HG02678 (cell line): ENCODE results near the gene CFAP251.

Source experiments
- ATAC-seq: cut with Tn5 transposase; IDR thresholded peaks from one replicate; pipeline ENCODE4 v1.9.1; 2021; ENCODE audit warnings: mild to moderate bottlenecking, moderate library complexity; ENCODE audit not compliant: unreplicated experiment

The CFAP251 gene

DNA sequence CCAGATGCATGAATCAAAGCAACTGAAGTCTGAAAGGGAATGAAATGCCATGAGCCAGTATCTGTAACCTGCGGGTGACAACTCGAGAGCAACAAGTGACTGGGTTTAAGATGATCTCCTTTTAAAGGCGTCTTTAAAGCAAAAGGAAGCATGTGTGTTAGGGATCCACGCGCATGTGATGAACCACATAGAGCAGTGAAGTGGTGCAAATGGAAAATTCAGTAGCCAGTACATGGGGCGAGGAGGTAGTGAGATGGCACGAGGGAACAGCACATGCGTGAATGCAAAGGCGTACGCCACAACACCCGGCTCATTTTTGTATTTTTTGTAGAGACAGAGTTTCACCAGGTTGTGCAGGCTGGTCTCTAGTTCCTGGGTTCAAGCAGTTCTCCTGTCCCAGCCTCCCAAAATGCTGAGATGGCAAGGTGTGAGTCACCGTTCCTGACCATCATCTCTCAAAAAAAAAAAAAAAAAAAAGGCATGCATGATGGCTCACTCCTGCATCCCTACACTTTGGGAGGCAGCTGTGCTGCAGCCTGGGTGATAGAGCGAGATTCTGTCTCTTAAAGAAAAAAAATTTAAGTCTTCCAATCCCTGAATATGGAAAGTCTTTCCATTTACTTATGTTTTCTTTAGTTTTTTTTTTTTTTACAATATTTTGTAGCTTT, 78.7 kb downstream of the CFAP251 start:
- no peak for ATAC-seq

DNA sequence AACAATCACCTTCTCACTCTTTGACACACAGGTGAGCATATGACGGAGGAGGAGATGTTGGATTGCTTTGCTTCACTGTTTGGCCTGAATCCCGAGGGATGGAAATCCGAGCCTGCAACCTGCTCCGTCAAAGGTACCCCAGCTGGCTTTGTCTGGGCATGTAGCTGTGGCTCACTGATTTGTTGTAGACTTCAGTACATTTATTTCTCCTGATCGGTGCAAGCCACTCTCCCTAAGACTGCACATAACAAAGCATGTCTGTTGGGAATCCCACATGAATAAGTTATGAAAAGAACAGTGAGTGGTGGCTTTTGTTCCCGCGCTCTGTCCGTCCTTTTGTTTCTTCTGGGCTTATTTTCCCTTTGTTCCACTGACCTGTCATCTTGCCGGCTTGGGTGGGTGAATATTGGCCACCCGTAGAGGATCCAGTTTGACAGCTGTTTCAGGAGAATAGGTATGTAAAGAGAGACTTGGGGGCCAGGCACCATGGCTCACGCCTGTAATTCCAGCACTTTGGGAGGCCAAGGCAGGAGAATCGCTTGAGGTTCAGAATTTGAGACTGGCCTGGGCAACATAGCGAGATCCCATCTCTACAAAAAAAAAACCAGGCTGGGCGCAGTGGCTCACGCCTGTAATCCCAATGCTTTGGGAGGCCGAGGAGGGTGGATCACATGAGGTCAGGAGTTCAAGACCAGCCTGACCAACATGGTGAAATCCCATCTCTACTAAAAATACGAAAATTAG, 83.2 kb downstream of the CFAP251 start:
- ATAC-seq, result no peak

DNA sequence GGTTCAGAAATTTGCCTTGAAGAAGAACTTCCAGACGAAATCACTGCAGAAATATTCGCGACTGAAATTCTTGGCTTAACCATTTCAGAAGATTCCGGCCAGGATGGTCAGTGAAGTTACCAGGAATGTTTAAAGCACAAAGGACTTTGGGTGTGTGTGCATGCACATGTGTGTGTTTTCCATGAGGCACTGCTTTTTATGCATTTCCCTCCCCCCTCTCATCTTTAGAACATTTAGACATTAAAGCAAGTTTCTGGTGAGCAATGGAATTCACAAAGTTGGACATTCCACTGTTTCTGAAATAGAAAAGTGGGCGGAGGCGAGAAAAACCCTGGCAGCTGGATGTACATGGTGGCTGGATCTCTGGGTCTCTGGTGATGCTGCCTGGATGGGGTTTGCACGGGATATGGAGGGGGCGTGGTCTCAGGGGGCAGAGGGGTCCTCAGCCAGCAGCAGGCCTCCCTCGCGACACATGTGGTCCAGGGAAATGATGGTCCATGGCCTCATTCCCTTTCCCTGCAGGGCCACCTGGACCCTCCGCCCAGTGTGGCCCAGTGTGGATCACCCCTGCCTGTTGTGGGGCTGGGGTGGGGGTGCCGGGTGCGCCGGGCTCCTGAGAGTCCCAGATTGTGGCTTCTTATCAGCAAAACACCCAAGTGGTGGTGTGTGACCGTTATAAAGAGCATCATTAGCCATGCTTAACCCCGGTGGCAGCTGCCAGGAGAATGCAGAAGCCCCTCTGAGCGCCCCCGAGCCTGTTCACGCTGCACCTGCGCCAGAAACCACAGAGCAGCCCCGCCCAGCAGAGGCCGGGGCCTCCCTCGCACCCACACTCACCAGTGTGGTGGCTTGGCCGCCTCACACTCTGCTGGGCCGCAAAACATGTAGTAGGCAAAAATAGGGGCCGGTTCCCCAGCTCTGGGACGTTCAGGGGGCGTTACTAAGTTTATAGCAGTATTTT, 85.5 kb downstream of the CFAP251 start:
- ATAC-seq, result peak; percentile 48

DNA sequence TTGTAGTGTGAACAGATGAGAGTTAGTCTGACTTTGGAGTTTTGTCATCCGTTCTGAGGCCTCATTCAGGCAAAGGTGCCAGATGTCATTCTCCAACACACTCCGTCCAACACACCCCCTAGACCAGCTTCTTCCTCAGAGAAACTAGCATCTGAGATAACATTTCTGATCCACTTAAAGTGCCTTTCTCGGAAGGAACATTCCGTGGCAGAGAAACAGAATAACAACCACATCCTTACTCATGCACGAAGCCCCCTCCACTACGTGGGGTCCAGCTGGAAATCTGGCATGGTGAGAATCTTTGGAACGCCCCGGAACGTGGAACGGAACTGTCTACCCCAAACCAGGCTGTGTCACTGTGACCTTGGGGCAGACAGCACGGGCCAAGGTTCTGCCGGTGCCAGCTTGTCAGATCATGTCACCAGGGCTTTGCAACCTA, 86.3 kb downstream of the CFAP251 start:
- ATAC-seq, result no peak

DNA sequence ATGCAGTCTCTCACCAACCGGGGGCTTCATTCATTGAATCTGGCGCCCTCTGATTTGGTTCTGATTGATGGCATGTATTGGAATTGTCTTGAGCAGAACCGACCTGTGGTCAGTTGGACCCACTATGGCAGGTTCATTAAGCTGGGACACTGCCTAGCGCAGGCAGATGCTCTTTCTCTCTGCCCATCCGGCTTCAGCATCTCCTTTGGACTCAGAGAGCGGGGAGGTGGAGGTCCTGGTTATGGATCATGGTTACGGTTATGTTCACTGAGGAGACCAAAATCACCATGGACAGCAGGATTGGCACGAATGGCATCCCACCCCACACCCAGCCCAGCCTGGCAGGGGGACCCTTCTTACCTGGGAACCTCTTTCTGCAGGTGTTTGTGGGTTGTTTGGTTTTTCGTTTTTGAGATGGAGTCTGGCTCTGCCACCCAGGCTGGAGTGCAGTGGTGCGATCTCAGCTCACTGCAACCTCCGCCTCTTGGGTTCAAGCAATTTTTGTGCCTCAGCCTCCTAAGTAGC, 86.9 kb downstream of the CFAP251 start:
- ATAC-seq, result no peak

DNA sequence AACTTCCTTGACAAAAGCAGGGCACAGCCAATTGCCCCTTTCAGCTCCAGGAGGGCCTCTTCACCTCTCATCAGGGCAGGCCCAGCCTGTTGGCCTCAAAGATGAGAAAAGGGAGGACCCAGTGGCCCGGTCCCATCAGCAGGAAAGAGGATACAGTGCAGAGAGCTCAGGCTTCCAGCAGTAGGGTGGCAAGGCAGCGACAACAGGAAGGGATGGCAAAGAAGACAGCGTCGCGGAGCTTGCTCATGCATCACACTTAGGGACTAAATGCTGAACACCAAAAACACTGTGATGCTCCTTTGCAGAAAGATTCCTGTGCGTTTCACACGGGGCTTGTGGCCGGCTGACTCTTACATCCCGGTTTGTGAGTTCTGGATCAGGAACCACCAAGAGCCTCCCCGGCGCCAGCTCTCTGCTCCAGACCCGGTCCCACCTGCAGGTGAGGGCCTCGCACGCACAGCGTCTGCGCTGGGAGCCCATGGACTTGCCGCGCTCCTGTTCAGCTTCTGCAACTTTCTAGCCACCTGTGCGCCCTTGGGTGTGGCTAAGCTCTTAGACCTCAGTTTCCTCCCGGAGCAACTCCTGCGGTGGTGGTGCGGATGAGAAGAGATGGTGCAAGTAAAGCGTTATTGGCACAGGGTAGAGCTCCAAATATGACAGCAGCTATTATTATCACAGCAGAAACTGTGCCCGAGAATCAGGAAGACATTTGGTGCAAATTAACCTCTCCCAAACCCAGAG, 88.0 kb downstream of the CFAP251 start:
- no peak for ATAC-seq

DNA sequence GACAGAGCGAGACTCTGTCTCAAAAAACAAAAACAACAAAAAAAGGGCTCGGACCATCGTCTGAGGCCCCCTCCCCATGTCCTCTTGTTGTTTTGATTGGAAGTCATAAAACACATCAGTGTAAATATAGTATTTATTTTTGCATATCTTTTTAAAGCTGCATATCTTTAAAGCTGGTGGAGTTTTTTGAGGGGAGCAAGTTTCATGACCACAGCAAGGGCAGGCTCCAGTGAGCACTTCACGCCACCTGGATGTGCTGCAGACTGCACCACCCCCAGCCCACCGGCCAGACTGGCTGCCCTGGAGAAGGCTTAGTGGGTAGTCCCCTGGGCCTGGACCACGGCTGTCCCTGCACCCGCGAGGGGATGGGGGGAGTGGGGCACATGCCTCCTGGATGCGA, 91.3 kb downstream of the CFAP251 start:
- ATAC-seq, result no peak

DNA sequence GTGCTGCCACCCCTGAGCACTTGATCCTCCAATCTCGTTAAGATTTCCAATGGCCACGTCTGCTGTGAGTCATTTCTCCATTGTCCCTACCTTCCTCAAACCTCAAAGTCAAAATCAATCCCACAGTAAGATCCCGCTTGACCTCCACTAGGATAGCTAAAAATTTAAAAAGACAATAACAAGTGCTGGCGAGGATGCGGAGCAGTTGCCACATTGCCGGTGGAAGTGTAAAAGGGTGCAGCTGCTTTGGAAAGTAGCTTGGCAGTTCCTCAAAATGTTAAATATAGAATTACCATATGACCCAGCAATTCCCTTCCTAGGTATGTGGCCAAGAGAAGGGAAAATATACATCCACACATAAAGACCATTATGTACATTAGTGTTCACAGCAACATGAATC, 93.8 kb downstream of the CFAP251 start:
- no peak for ATAC-seq

DNA sequence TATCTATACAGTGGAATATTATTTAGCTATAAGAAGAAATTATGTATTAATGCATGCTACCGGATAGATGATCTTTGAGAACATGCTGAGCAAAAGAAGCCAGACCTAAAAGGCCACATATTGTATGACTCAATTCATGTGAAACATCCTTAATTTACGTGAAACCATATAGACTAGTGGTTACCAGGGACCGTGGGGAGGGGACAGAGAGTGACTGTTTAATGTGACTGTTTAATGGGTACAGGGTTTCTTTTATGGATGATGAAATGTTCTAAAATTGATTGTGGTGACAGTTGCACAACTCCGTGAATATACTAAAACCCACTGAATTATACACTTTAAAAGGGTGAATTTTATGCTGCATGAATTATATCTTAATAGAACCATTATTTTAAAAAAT, 94.7 kb downstream of the CFAP251 start:
- ATAC-seq, result no peak

DNA sequence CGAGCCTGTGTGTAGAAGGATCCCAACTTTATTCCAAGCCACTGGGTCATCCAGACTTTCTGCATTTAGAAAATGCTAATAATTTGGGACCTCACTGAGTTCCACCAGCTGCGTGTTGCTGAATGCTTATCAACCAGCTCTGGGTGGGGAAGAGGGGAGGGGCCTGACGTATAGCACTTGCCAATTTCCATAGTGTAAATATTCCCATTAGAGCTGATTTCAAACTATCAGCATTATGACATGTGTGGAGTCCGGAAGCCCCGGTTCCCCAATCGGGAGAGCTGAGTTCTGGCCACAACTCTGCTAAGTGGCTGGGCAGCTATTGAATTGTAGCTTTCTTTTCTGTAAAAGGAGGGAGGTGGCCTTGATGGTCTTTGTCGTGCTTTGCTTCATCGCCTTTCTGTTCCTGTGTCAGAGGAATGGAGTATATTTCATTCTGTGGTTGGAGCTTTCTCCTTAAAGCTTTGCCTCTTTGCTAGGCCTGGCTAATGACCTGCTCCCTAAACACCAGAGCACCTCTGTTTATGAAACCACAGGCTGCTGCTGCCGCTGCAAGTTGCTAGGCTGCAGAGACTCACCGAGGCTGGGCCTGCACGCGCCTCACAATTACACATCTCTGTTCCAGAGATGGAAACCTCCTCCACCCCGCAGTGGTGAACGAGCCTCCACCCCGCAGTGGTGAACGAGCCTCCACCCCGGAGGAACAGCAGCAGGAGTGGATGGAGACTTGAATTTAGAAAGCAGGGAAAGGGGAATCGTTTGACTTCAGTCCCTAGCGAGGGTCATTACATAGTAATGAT, 95.6 kb downstream of the CFAP251 start:
- no peak for ATAC-seq

DNA sequence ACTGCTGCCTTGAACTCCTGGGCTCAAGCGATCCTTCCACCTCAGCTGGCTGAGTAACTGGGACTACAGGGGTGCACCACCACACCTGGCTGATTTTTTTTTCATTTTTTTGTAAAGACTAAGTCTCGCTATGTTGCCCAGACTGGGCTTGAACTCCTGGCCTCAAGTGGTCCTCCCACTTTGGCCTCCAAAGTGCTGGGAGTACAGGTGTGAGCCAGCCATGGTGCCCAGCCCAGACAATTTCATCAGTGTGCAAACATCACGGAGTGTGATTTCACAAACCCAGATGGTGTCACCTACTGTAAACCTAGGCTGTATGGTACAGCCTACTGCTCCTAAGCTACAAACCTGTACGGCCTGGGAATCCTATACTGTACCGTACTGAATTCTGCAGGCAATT, 96.4 kb downstream of the CFAP251 start:
- ATAC-seq, result no peak

DNA sequence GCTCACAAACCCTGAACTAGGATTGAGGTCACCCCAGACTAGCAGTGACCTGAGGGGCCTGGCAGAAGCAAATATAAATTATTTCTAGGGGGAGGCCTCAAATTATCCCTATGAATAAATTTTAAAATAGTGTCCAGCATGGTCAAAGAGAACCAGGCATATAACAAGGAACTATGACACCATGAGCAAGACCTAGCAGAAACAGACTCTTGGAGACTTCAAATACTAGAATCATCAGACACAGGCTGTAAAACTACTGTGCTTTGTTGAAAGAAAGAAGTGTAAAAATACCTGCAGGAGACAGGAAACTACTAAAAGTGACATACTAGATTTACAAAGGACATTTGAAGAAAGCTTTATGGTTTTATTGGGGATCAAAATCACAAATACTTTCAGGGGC, 100.1 kb downstream of the CFAP251 start:
- ATAC-seq, result no peak

DNA sequence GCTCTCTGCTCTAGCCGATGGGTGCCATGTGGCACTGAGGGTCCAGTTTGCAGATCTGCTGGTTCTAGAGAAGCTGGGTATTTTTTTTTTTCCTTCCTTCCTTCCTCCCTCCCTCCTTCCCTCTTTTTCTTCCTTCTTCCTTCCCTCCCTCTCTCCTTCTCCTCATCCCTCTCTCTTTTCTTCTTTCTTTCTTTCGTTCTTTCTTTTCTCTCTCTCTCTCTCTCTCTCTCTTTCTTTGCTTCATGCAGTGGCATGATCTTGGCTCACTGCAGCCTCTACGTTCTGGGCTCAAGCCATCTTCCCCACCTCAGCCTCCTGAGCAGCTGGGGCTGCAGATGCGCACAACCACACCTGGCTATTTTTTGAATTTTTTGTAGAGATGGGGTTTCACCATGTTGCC, 100.5 kb downstream of the CFAP251 start:
- ATAC-seq, result no peak

DNA sequence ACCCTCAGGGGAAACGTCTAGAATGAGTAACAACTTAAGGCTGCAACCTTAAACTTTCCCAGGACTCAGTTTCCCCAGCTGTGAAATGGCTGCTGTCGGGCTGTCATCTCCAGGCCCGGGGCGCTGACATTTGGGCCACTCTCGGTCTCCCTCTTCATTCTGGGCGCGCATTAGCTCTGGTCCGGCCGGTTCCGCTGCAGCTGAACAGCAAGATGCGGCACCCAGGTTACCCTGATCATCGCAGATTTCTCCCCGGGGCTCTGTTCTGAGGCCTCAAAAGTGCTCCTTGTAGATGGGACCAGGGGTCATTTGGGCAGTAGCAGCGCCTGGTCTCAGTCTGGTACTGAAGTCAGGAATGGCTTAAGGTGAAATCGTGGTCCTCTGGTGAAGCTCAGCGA, 102.4 kb downstream of the CFAP251 start:
- ATAC-seq, result no peak

DNA sequence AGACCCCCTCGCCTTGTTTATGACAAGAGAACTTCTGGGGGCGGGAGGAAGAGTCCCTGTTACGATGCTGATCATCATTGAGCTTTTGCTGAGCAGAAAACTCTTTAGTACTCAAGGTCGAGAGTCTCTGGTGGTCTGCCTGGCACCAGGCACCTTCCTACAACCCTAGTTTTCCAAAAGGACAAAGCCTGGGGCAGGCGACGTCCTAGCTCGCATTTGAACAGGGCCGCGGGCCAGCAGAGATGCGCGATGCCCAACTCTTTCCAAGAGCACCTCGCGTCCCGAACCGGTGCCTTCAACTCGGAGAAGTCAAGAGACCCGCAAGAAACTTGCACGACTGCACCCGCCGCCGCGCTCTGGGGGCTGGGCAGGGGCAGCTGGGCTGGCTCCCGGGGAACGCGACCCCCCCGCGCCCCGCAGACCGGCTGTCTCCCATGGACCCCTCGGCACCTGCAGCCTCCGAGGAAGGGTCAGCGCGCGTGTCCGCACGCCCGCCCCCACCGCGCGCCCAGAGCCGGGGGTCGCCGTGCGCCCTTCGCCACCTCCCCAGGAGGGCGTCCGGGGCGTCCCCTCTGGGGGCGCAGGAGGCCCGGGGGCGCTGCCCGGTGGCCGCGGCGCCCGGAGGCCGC, 102.9 kb downstream of the CFAP251 start:
- ATAC-seq, result no peak

DNA sequence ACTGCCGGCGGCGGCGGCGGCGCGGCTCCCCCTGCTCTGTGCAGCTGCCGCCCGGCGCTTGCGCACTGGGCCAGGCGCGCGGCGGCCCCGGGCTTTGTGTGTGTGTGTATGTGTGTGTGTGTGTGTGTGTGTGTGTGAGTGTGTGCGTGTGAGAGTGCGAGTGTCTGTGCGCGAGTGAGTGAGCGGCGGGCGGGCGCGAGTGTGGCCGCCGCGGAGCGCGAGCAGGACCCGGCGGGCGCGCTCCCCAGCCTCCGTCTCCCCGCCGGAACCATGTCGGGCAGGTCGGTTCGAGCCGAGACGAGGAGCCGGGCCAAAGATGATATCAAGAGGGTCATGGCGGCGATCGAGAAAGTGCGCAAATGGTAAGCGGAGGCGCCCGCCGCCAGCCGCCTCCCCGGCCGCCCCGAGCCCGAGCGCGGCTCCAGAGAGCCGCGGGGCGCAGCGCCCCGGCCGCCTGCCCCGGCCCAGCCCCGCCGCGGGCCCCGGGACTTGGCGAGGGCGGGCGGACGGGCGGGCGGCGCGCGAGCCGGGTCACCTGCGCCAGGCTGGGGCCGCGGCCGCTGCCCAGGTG, 103.5 kb downstream of the CFAP251 start, which contains the start of gene BCL7A:
Gene BCL7A, plus strand, starts transcription at position 63 of the 571 bp plus-strand sequence. Its CDS starts 208 bp downstream, at position 271.
- ATAC-seq, result no peak

DNA sequence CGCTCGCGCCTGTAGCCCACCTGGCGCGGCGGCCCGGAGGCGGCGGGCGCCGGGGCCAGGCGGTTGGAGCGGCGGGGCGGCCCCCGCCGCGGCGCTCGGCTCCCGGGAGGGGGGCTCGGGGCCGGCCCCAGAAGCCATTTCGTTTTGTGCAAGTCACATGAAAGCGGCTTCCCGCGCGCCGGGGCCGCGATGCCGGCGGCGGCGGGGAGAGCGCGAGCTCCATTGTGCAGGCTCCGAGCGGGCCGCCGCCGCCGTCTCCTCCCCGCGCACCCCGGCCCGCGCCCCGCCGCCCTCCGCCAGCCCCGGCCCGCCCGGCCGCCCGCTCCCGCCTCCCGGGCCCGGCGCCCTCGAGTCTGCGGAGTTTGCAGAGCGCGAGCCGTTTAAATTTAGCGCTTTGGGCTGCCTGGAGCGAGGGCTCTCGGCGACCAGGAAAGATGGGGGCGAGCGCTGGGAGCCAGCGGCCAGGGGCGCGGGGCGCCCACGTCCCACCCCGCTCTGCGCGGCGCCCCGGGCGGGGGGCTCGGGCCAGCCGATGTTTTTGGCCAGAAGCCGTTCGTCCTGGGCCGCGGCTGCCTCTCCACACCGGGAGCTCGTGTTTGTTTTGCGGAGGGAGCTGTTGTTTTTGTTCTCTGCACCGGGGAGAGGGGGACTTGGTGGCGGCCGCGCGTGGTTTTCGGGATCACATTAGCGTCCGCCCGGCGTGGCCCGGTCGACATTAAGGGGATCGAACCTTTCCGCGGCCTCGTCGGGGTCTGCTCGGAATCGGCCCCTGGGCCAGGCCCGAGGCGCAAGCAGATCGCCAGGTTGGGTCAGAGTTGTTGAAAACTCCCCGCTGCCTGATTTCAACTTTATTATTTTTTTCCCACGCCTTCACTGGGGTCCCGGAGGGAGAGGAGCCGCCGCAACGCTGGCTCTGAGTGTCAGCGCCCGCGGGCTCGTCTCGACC, 104.3 kb downstream of the CFAP251 start:
- no peak for ATAC-seq
